AG08395 (cell line): ENCODE data around the gene TICAM2.

Experiments used
- DNase-seq: peaks from one replicate; pipeline ENCODE4 v3.0.0; 2012; ENCODE audit warnings: mixed read lengths, low spot score

Gene TICAM2

GRCh38 chr5:115531787-115532367 lies 70.4 kb downstream of the TICAM2 start:
- DNase-seq: no peak

GRCh38 chr5:115531380-115531779 lies 70.9 kb downstream of the TICAM2 start:
- no peak for DNase-seq

- DNase-seq: peak; percentile 39
Measured at GRCh38 chr5:115530426-115530825, 71.9 kb downstream of the TICAM2 start.
